HepG2 (cell line): ENCODE measurements around the gene SRD5A1. TPM values are rescaled to one million over a fixed set of nuclear protein-coding genes. Genes with fewer than 3 reads are reported as not detected.

Experiments
- ATAC-seq: fragments of 200-7000 bp; cut with Tn5 transposase; 3 replicates; pipeline ENCODE4 v1.9.1; 2020; ENCODE audit warnings: mild to moderate bottlenecking, moderate library complexity
- BruUV-seq: library from RNA; stranded (reverse); fragments of 400-500 nt; replicated peaks from 2 replicates; lab custom pipeline; 2021; lab: Mats Ljungman, UMichigan
- CTCF ChIA-PET: fragments of 300-600 bp; formaldehyde crosslinking; extraction: SDS; loops from one replicate; lab custom pipeline; 2021; ENCODE audit warnings: low total read pairs, inconsistent platforms, low intra/inter-chr PET ratio; lab: Yijun Ruan, JAX
- POLR2A ChIA-PET: fragments of 350-600 bp; sonication (Branson Sonifier 250); formaldehyde crosslinking; loops from one replicate; lab custom pipeline; 2020; ENCODE audit warnings: antibody characterized with exemption, inconsistent platforms; lab: Yijun Ruan, JAX
- DNase-seq: peaks from one replicate; pipeline ENCODE4 v3.0.0-alpha.2; 2015; ENCODE audit warnings: low spot score
- FAIRE-seq: peaks from 3 replicates; lab custom pipeline; 2011; peaks lifted over from hg19 to GRCh38; lab: Jason Lieb, UNC
- H2AFZ ChIP-seq: one replicate; pipeline ENCODE4 v1.6.1; 2011; ENCODE audit warnings: low read length, inconsistent platforms
- H3K27ac ChIP-seq: fragments of 300-600 bp; 3 replicates; pipeline ENCODE4 v1.8.0; 2011; ENCODE audit warnings: mixed run types, mild to moderate bottlenecking, mixed read lengths, low read length, inconsistent platforms; ENCODE audit not compliant: insufficient read depth; ENCODE audit errors: extremely low read length
- H3K27me3 ChIP-seq, 2 experiments: fragments of 200-600 bp in 1 of 2; 2 replicates in 1 of 2; 3 replicates in 1 of 2; pipeline versions ENCODE4 v1.6.0 to v1.8.0; 2011; ENCODE audit warnings: low read length in 2 of 2, mild to moderate bottlenecking in 2 of 2, moderate library complexity in 2 of 2, inconsistent platforms in 1 of 2; ENCODE audit not compliant: insufficient read depth in 2 of 2, control insufficient read depth in 1 of 2
- H3K36me3 ChIP-seq, 2 experiments: fragments of 200-600 bp in 1 of 2; replicated peaks in 1 of 2; 2 replicates in 1 of 2; 3 replicates in 1 of 2; pipeline versions ENCODE4 v1.5.1 to v1.8.0; 2011; ENCODE audit warnings: low read length in 2 of 2, inconsistent platforms in 1 of 2; ENCODE audit not compliant: insufficient read depth in 2 of 2, control insufficient read depth in 1 of 2
- H3K4me1 ChIP-seq: 2 replicates; pipeline ENCODE4 v1.5.1; 2012; ENCODE audit warnings: low read length, inconsistent platforms; ENCODE audit not compliant: insufficient read depth
- H3K4me2 ChIP-seq: 2 replicates; pipeline ENCODE4 v1.6.0; 2011; ENCODE audit warnings: low read depth, low read length, inconsistent platforms
- H3K4me3 ChIP-seq, 3 experiments: fragments of 200-600 bp in 1 of 3; sonication (generic), shearing (Covaris generic) in 1 of 3; replicated peaks in 1 of 3; 2 replicates each; pipeline ENCODE4 v1.5.1; 2011 to 2016; ENCODE audit warnings: low read length in 3 of 3, inconsistent platforms in 2 of 3, low read depth in 2 of 3, mild to moderate bottlenecking in 2 of 3, control low read depth in 1 of 3, mixed read lengths in 1 of 3; ENCODE audit not compliant: insufficient read depth in 1 of 3
- H3K79me2 ChIP-seq: one replicate; pipeline ENCODE4 v1.6.1; 2011; ENCODE audit warnings: low read length, inconsistent platforms; ENCODE audit not compliant: insufficient read depth
- H3K9ac ChIP-seq: 2 replicates; pipeline ENCODE4 v1.6.0; 2011; ENCODE audit warnings: mild to moderate bottlenecking, low read depth, low read length, inconsistent platforms; ENCODE audit not compliant: insufficient read depth
- H3K9me3 ChIP-seq: 2 replicates; pipeline ENCODE4 v1.5.1; 2012; ENCODE audit warnings: mild to moderate bottlenecking, low read length
- H4K20me1 ChIP-seq: 2 replicates; pipeline ENCODE4 v1.6.0; 2011; ENCODE audit warnings: inconsistent platforms, mild to moderate bottlenecking, low read length, moderate library complexity; ENCODE audit not compliant: insufficient read depth
- ATM ChIP-seq: fragments of 450-650 bp; IDR thresholded peaks from 2 replicates; pipeline ENCODE4 v1.7.1; 2017; ENCODE audit warnings: mild to moderate bottlenecking, borderline replicate concordance
- FOXA3 ChIP-seq: IDR thresholded peaks from 2 replicates; pipeline ENCODE4 v1.6.1; 2016; ENCODE audit warnings: missing genetic modification reagents, missing compliant biosample characterization
- GZF1 ChIP-seq: sonication (generic); formaldehyde crosslinking; IDR thresholded peaks from 2 replicates; pipeline ENCODE4 v1.5.1; 2020; ENCODE audit warnings: mild to moderate bottlenecking, missing genetic modification reagents
- ZNF264 ChIP-seq: sonication (generic); formaldehyde crosslinking; IDR thresholded peaks from 2 replicates; pipeline ENCODE4 v1.4.0; 2020; ENCODE audit warnings: missing genetic modification reagents
- ZNF326 ChIP-seq: sonication (generic); formaldehyde crosslinking; IDR thresholded peaks from 2 replicates; pipeline ENCODE4 v1.4.0; 2020; ENCODE audit warnings: missing genetic modification reagents, borderline replicate concordance
- ZNF33A ChIP-seq: sonication (generic); formaldehyde crosslinking; IDR thresholded peaks from 2 replicates; pipeline ENCODE4 v1.5.1; 2020; ENCODE audit warnings: missing genetic modification reagents, mild to moderate bottlenecking, moderate library complexity, borderline replicate concordance
- ZNF772 ChIP-seq: sonication (generic); formaldehyde crosslinking; IDR thresholded peaks from 2 replicates; pipeline ENCODE4 v1.5.0; 2020; ENCODE audit warnings: mild to moderate bottlenecking, missing genetic modification reagents
- ZNF83 ChIP-seq: sonication (generic); formaldehyde crosslinking; IDR thresholded peaks from 2 replicates; pipeline ENCODE4 v1.4.0; 2020; ENCODE audit warnings: missing genetic modification reagents, mild to moderate bottlenecking, borderline replicate concordance
- WGBS: methylation state at CpG from one replicate; pipeline ENCODE4 v1.1.6; 2017; ENCODE audit warnings: low lambda C conversion rate; 5-methylcytosine and 5-hydroxymethylcytosine counted together
- in situ Hi-C: cut with HindIII; loops from 2 replicates; pipeline ENCODE4 v1.10.0; 2017; ENCODE audit warnings: low pct_unique_long_range_greater_than_20kb; ENCODE audit not compliant: extremely low pct_ligation_motif_present
- intact Hi-C: fragments of 100-400 bp; cut with micrococcal nuclease; formaldehyde crosslinking; loops from one replicate; pipeline ENCODE4 v1.10.0; 2022; ENCODE audit not compliant: unreplicated experiment
- polyA plus RNA-seq, 8 experiments: library from polyadenylated mRNA; depleted of rRNA in 3 of 8; stranded (reverse) in 7 of 8; unstranded in 1 of 8; fragments of >200 nt; fragmentation: Illumina TruSeq in 4 of 8; extraction: Trizol in 4 of 8; gene quantifications; 2 replicates each; pipeline versions ENCODE4 v1.2.1 to v1.2.3, GENCODE V29; 2011 to 2016; ENCODE audit warnings: low read depth in 4 of 8, missing spikeins in 1 of 8, mixed read lengths in 1 of 8; ENCODE audit not compliant: insufficient read depth in 1 of 8
- total RNA-seq, 5 experiments: library from RNA; depleted of rRNA; stranded (reverse); fragments of >200 nt; fragmentation: Illumina TruSeq; extraction: Trizol; gene quantifications; 2 replicates each; pipeline ENCODE4 v1.2.3, GENCODE V29; 2016; ENCODE audit warnings: low read depth in 1 of 5
- TF ChIP-seq, protein P1 (sequence below), 2 experiments: fragments of 450-650 bp in 1 of 2; sonication (generic) in 1 of 2; formaldehyde crosslinking; IDR thresholded peaks; 2 replicates each; pipeline versions ENCODE4 v1.5.0 to v1.8.0; 2020 to 2022; ENCODE audit warnings: mild to moderate bottlenecking in 1 of 2, missing genetic modification reagents in 1 of 2

The SRD5A1 gene
- total and polyA plus RNA-seq, 2 of the 13 experiments (the other 11 are each of a cell fraction or from before 2014, with no cell fraction given), result 6.1 to 9.9 TPM

DNA sequence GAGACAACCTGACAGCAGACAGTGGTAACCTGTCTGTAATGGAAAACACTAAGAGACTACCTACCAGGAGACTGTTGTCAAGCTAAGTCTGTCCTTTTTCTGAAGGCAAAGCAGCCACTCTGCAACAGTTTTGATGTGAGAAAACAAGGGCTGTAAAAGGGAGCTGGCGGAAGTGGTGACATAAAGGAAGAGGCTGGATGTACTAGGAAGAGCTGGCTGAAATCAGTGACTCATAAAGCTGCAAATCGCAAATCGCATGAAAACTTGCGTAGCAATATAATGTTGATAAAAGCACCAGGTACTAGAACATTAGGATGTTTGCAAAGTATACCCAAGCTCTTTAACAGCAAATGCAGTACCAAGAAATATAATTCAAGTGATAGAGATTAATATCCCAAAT is 1.8 kb upstream of the SRD5A1 start:
- Histone ChIP-seq H3K36me3 (peaks cover 3 to 33% of the 10 kb centered on the region in 2 experiments), H3K9me3 (no peaks in the 10 kb centered on the region), H3K79me2 (peaks cover 63% of the 10 kb centered on the region), H3K4me1 (peaks cover 49% of the 10 kb centered on the region), H3K9ac (peak overlapping the region; percentile 97; the same call in 1 of the 2 replicates), H3K27me3 (no peaks in the 10 kb centered on the region; a peak in 1 of 5 replicates), H3K4me3 (peak overlapping the region; percentile 90 to 98 (median 94); a peak in 5 of 6 replicates), H2AFZ (no peak overlapping the region), H4K20me1 (peaks cover 4% of the 10 kb centered on the region), H3K4me2 (peak overlapping the region; percentile 77), H3K27ac (no peak overlapping the region)
- DNase-seq (no peak), FAIRE-seq (no peak), ATAC-seq (no peak)
- CTCF ChIA-PET, result no interaction called here
- intact Hi-C loops (loop anchor here (5.0 kb wide), 2 partner anchors 101 to 1241 kb away; no protein-coding TSS in a partner anchor), in situ Hi-C loops (loop anchor here (5.0 kb wide), 1 partner anchor 81 kb away; the partner anchor contains the start of gene TENT4A)
- no peak for TF ChIP-seq ZNF33A
- TF ChIP-seq, protein P1, sequence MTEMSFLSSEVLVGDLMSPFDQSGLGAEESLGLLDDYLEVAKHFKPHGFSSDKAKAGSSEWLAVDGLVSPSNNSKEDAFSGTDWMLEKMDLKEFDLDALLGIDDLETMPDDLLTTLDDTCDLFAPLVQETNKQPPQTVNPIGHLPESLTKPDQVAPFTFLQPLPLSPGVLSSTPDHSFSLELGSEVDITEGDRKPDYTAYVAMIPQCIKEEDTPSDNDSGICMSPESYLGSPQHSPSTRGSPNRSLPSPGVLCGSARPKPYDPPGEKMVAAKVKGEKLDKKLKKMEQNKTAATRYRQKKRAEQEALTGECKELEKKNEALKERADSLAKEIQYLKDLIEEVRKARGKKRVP (CRISPR knock-in tag; IDR thresholded peaks at IDR 0.05), result no peak
- TF ChIP-seq ZNF326, result no peak
- no peak for TF ChIP-seq GZF1
- no peak for TF ChIP-seq FOXA3 (CRISPR knock-in tag)
- TF ChIP-seq ZNF772 (CRISPR knock-in tag), result no peak
- TF ChIP-seq ZNF264 (CRISPR knock-in tag), result no peak
- TF ChIP-seq ATM, result no peak
- TF ChIP-seq ZNF83 (CRISPR knock-in tag), result no peak
- no TSS peak for BruUV-seq
- POLR2A ChIA-PET, result no interaction called here
- 97% methylated on average over 4 of the region's 4 CpGs for WGBS
